HEK293T (cell line): ENCODE results near the gene WNT3A.

Source experiments
- CTCF ChIA-PET: fragments of 350-600 bp; formaldehyde crosslinking; extraction: SDS; loops from one replicate; lab custom pipeline; 2021; ENCODE audit warnings: antibody characterized with exemption, inconsistent platforms; lab: Yijun Ruan, JAX
- POLR2A ChIA-PET: fragments of 350-600 bp; formaldehyde crosslinking; extraction: SDS; loops from one replicate; lab custom pipeline; 2020; ENCODE audit warnings: antibody characterized with exemption, inconsistent platforms; lab: Yijun Ruan, JAX
- DNase-seq: peaks from one replicate; pipeline ENCODE4 v3.0.0; 2012; ENCODE audit warnings: mixed read lengths; ENCODE audit errors: extremely low spot score
- ARNT ChIP-seq: fragments of 450-650 bp; IDR thresholded peaks from 2 replicates; pipeline ENCODE4 v1.6.1; 2017; ENCODE audit warnings: mild to moderate bottlenecking
- BHLHE40 ChIP-seq: fragments of 450-650 bp; IDR thresholded peaks from 2 replicates; pipeline ENCODE4 v1.6.1; 2016; ENCODE audit warnings: mild to moderate bottlenecking, moderate library complexity, borderline replicate concordance
- CTBP1 ChIP-seq: fragments of 450-650 bp; IDR thresholded peaks from 2 replicates; pipeline ENCODE4 v1.6.1; 2016; ENCODE audit warnings: borderline replicate concordance
- ELF4 ChIP-seq: fragments of 450-650 bp; IDR thresholded peaks from 2 replicates; pipeline ENCODE4 v1.6.1; 2017; ENCODE audit warnings: antibody characterized with exemption
- FOXA1 ChIP-seq: fragments of 450-650 bp; IDR thresholded peaks from 2 replicates; pipeline ENCODE4 v1.6.1; 2016; ENCODE audit warnings: mild to moderate bottlenecking
- FOXK2 ChIP-seq: fragments of 450-650 bp; IDR thresholded peaks from 2 replicates; pipeline ENCODE4 v1.6.1; 2016; ENCODE audit warnings: mild to moderate bottlenecking
- FOXM1 ChIP-seq: fragments of 450-650 bp; IDR thresholded peaks from 2 replicates; pipeline ENCODE4 v1.6.1; 2017; ENCODE audit warnings: mild to moderate bottlenecking, borderline replicate concordance
- HDGF ChIP-seq: fragments of 450-650 bp; IDR thresholded peaks from 2 replicates; pipeline ENCODE4 v1.6.1; 2017; ENCODE audit warnings: antibody characterized with exemption, borderline replicate concordance
- L3MBTL2 ChIP-seq: fragments of 450-650 bp; conservative IDR thresholded peaks from 2 replicates; pipeline ENCODE4 v1.6.1; 2016; ENCODE audit warnings: mild to moderate bottlenecking
- LEF1 ChIP-seq: fragments of 450-650 bp; IDR thresholded peaks from 2 replicates; pipeline ENCODE4 v1.6.1; 2017; ENCODE audit warnings: mild to moderate bottlenecking, borderline replicate concordance
- NFRKB ChIP-seq: fragments of 450-650 bp; IDR thresholded peaks from 2 replicates; pipeline ENCODE4 v1.6.1; 2016; ENCODE audit warnings: mild to moderate bottlenecking, moderate library complexity
- SP1 ChIP-seq: fragments of 450-650 bp; IDR thresholded peaks from 2 replicates; pipeline ENCODE4 v1.6.1; 2017
- SUZ12 ChIP-seq: fragments of 450-650 bp; IDR thresholded peaks from 2 replicates; pipeline ENCODE4 v1.6.1; 2016; ENCODE audit warnings: mild to moderate bottlenecking
- TARDBP ChIP-seq: fragments of 450-650 bp; IDR thresholded peaks from 2 replicates; pipeline ENCODE4 v1.6.1; 2016
- ZNF384 ChIP-seq: fragments of 450-650 bp; IDR thresholded peaks from 2 replicates; pipeline ENCODE4 v1.6.1; 2016
- TF ChIP-seq, protein P1 (sequence below): fragments of 450-650 bp; IDR thresholded peaks from 2 replicates; pipeline ENCODE4 v1.6.1; 2016

The WNT3A gene

GRCh38 chr1:228101994-228102790, 95.4 kb downstream of the WNT3A start:
- TF ChIP-seq TARDBP (peak; percentile 7; the same call in 1 of the 2 replicates), LEF1 (no peak), CTBP1 (no peak), FOXK2 (no peak), HDGF (peak; percentile 49; the same call in 1 of the 2 replicates), NFRKB (no peak), BHLHE40 (no peak), L3MBTL2 (peak; percentile 38), FOXA1 (no peak)
- TF ChIP-seq, protein P1, sequence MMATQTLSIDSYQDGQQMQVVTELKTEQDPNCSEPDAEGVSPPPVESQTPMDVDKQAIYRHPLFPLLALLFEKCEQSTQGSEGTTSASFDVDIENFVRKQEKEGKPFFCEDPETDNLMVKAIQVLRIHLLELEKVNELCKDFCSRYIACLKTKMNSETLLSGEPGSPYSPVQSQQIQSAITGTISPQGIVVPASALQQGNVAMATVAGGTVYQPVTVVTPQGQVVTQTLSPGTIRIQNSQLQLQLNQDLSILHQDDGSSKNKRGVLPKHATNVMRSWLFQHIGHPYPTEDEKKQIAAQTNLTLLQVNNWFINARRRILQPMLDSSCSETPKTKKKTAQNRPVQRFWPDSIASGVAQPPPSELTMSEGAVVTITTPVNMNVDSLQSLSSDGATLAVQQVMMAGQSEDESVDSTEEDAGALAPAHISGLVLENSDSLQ, result no peak
- ChIA-PET POLR2A (interaction anchor here (1.2 to 4.9 kb wide), 3 partner anchors 10 to 20 kb away, joined by 3 to 23 read pairs (median 4); partner anchors contain the start of gene ARF1), CTCF (no interaction called here)
- peak; percentile 77 for DNase-seq

DNA sequence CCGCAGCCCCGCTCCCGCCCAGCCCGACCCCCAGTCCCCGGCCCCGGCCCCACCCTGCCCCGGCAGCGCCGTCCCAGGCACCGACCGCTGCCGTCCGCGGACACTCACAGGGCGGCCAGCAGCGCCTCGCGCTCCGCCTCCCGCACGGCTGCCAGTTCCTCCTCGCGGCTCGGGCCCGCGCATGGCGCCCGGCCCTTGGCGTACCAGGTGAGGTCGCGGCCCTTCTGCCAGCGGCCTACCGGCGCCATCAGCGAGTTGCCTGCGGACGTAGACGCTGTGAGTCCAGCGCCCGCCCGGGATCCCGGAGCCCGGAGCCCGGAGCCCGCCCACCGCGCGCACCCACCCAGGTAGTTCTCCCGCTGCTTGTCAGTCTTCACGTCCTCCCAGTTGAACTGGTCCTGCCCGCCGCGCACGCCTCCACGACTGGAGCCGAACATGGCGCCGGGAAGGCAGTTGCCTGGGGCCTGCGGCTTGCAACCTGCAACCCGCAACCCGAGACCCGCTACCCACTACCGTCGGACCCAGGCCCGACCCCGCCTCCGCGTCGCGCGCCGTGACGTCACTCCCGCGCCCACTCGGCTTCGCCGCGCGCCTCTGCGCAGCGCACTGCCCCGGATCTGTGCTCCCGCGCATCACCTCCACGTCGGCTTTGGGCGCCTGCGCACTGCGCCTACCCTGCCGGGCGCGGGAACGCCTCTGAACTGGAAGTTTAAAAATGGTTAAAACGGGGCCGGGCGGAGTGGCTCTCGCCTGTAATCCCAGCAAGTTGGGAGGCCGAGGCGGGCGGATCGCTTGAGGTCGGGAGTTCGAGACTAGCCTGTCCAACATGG, 96.2 kb downstream of the WNT3A start, which contains the start of gene C1orf35:
Gene C1orf35 (minus strand): TSS at position 535 of the 830 bp plus-strand sequence. CDS start 98 bp downstream, at position 437.
- ChIA-PET CTCF (no interaction called here), POLR2A (no interaction called here)
- TF ChIP-seq L3MBTL2 (peak; percentile 98), BHLHE40 (no peak), FOXM1 (no peak), HDGF (0 out of 2 replicates have a peak, but pooled peaks have one; percentile 28), ZNF384 (no peak)
- DNase-seq, result peak; percentile 99

DNA sequence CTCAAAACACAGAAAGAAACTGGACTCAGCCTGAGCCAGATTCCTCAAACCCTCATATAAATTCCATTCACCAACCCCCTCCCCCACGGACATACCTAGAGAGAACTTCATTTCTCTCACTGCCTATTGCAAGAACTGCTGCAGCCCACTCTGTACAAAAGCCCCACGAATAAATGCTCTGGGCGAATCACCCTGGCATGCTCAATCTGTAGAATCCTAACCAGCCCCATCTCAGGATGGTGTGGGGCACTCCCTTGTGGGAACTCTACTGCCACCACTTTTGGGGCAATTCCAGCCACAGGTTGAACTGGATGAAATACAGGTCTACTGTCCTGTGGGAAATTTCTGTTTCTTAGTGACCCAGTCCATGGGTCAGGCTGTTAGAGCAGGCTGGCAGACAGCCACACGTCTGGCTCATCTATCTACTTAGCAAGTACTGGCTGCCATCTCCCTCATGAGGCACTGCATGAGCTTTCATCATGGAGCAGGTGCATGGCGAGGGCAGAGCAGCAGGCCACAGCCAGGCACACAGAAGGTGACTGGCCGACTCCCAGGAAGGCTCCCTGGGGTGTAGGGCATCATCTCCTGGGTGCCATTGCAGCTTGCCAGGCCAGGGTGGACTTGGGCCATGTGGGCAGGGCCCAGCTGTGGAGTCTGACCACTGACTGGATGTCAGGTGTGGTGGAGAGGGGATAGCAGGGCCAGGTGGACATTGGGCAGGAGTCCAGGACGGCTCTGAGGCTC, 97.9 kb downstream of the WNT3A start:
- DNase-seq, result no peak
- POLR2A ChIA-PET, result interaction anchor here (0.8 to 1.1 kb wide), 2 partner anchors 20 to 27 kb away, joined by 3 to 4 read pairs; no protein-coding TSS in a partner anchor
- TF ChIP-seq SUZ12, result no peak
- CTCF ChIA-PET, result no interaction called here

DNA sequence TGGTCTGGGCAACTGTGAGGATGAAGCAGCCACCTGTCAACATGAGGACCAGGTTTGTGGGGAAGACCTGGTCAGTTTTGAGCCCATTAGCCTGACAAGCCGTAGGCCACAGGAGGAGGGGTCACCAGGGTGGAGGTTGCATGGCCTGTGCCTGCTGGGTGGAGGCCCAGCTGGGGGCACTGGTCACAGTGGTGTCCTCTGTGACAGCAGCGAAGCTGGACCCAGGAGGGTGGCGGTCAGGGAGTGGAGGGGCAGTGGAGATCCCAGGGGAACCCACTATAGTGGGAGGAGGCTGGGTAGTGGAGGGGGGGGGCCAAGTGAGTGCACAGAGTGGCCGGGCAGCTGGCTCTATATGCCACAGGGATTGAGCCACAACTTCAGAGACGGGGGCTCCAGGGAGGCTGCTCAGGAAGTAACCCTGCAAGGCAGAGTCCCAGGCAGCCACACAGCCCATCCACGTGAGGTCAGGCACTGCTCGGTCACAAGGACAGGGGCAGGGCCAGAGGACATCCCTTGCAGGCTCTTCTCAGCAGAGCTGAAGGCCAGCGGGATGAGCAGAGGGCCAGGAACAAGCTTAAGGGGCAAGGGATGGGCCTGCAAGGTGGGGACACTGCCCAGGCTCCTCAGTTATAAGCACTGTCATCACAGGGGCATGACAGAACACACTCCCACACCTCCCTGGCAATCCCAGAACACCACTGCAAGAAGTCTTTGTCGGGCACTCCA, 98.6 kb downstream of the WNT3A start:
- POLR2A ChIA-PET, result interaction anchor here (1.0 to 2.1 kb wide), 3 partner anchors 23 to 60 kb away, joined by 3 to 7 read pairs (median 3); partner anchors contain the start of genes ARF1 and IBA57
- no peak for DNase-seq
- TF ChIP-seq FOXM1 (no peak), CTBP1 (no peak), LEF1 (no peak), ELF4 (no peak), L3MBTL2 (no peak), FOXA1 (no peak), SUZ12 (no peak), SP1 (no peak), FOXK2 (no peak)
- CTCF ChIA-PET, result interaction anchor here (0.6 kb wide), 1 partner anchor 101 kb away, joined by 3 read pairs; no protein-coding TSS in a partner anchor

GRCh38 chr1:228105996-228106799, 99.4 kb downstream of the WNT3A start:
- ChIA-PET POLR2A (interaction anchor here (1.0 to 2.1 kb wide), 3 partner anchors 24 to 59 kb away, joined by 3 to 7 read pairs (median 3); partner anchors contain the start of genes ARF1 and IBA57), CTCF (interaction anchor here (0.5 to 1.1 kb wide), 3 partner anchors 24 to 276 kb away, joined by 3 read pairs; no protein-coding TSS in a partner anchor)
- no peak for TF ChIP-seq SUZ12
- TF ChIP-seq BHLHE40, result no peak
- no peak for TF ChIP-seq FOXK2
- no peak for TF ChIP-seq SP1
- TF ChIP-seq L3MBTL2, result no peak
- no peak for TF ChIP-seq FOXM1
- TF ChIP-seq ARNT, result no peak
- no peak for TF ChIP-seq TARDBP
- TF ChIP-seq HDGF, result no peak
- no peak for TF ChIP-seq CTBP1
- TF ChIP-seq ELF4, result no peak
- TF ChIP-seq NFRKB, result no peak
- no peak for TF ChIP-seq LEF1
- TF ChIP-seq ZNF384, result no peak
- TF ChIP-seq, protein P1, result no peak
- TF ChIP-seq FOXA1, result no peak
- DNase-seq, result no peak
